NB4 (cell line): ENCODE measurements around the gene VANGL1.

Source experiments
- CTCF ChIP-seq: IDR thresholded peaks from one replicate; pipeline ENCODE4 v1.5.1; 2012; ENCODE audit warnings: low read depth, low read length
- POLR2A ChIP-seq: IDR thresholded peaks from 2 replicates; pipeline ENCODE4 v1.6.1; 2011; ENCODE audit warnings: mild to moderate bottlenecking; ENCODE audit not compliant: insufficient read length; ENCODE audit errors: extremely low read depth

GRCh38 chr1:115680730-115681111 is 39.0 kb downstream of the VANGL1 start:
- TF ChIP-seq CTCF (no peak), POLR2A (no peak)
